K562 (cell line): ENCODE results near the gene LRRC3. TPM values are rescaled to one million over a fixed set of nuclear protein-coding genes. Genes with fewer than 3 reads are reported as not detected.

Experiments used
- C11orf30 ChIP-seq: fragments of 450-650 bp; IDR thresholded peaks from 2 replicates; pipeline ENCODE4 v1.6.1; 2016; ENCODE audit warnings: low read depth, mild to moderate bottlenecking
- CREB1 ChIP-seq, 2 experiments: sonication (generic) in 1 of 2; formaldehyde crosslinking in 1 of 2; IDR thresholded peaks; 2 replicates each; pipeline versions ENCODE4 v1.6.1 to v1.8.0; 2012 to 2022; ENCODE audit warnings: inconsistent platforms in 1 of 2, mild to moderate bottlenecking in 1 of 2, missing genetic modification reagents in 1 of 2, moderate library complexity in 1 of 2
- E2F6 ChIP-seq, 2 experiments: IDR thresholded peaks; 2 replicates each; pipeline ENCODE4 v1.6.1; 2011; ENCODE audit warnings: borderline replicate concordance in 1 of 2, control low read depth in 1 of 2, low read depth in 1 of 2, low read length in 1 of 2, mild to moderate bottlenecking in 1 of 2, mixed read lengths in 1 of 2, moderate library complexity in 1 of 2; ENCODE audit not compliant: insufficient read depth in 1 of 2, insufficient read length in 1 of 2, poor library complexity in 1 of 2, severe bottlenecking in 1 of 2; ENCODE audit errors: extremely low read depth in 1 of 2
- FIP1L1 ChIP-seq: fragments of 200-400 bp; formaldehyde crosslinking; IDR thresholded peaks from 2 replicates; pipeline ENCODE4 v1.6.1; 2018; ENCODE audit warnings: mild to moderate bottlenecking, low read depth, low read length; ENCODE audit not compliant: poor library complexity, severe bottlenecking
- HDAC1 ChIP-seq, 2 experiments: fragments of 450-650 bp; IDR thresholded peaks; 2 replicates each; pipeline ENCODE4 v1.6.1; 2016 to 2017; ENCODE audit warnings: inconsistent platforms in 1 of 2, mild to moderate bottlenecking in 1 of 2, moderate library complexity in 1 of 2
- HDGF ChIP-seq: fragments of 450-650 bp; IDR thresholded peaks from 2 replicates; pipeline ENCODE4 v1.6.1; 2016
- JUND ChIP-seq, 2 experiments: IDR thresholded peaks; 2 replicates in 1 of 2; 3 replicates in 1 of 2; pipeline ENCODE4 v1.6.1; 2011; ENCODE audit warnings: borderline replicate concordance in 2 of 2, low read depth in 2 of 2, low read length in 2 of 2, improper control_type of control experiment in 1 of 2, missing biosample characterization in 1 of 2, missing genetic modification characterization in 1 of 2, missing genetic modification reagents in 1 of 2
- MCM3 ChIP-seq: fragments of 450-650 bp; IDR thresholded peaks from 2 replicates; pipeline ENCODE4 v1.6.1; 2016
- MLLT1 ChIP-seq, 2 experiments: fragments of 450-650 bp; IDR thresholded peaks; 2 replicates each; pipeline ENCODE4 v1.6.1; 2016
- MTA3 ChIP-seq: fragments of 450-650 bp; formaldehyde crosslinking; IDR thresholded peaks from 2 replicates; pipeline ENCODE4 v1.6.1; 2017; ENCODE audit warnings: mild to moderate bottlenecking, borderline replicate concordance
- SP1 ChIP-seq: sonication (generic); formaldehyde crosslinking; IDR thresholded peaks from 2 replicates; pipeline ENCODE4 v1.8.1; 2022; ENCODE audit warnings: mild to moderate bottlenecking, missing genetic modification reagents
- STAT5B ChIP-seq: fragments of 250-450 bp; sonication (Bioruptor Pico); IDR thresholded peaks from 2 replicates; pipeline ENCODE4 v1.8.0; 2021; ENCODE audit warnings: mild to moderate bottlenecking, inconsistent platforms
- VEZF1 ChIP-seq: fragments of 200-800 bp; sonication (Bioruptor generic); IDR thresholded peaks from 2 replicates; pipeline ENCODE4 v1.6.1; 2017; ENCODE audit warnings: missing genetic modification characterization, missing compliant biosample characterization
- XRCC5 ChIP-seq: fragments of 200-400 bp; formaldehyde crosslinking; IDR thresholded peaks from 2 replicates; pipeline ENCODE4 v1.6.1; 2017; ENCODE audit warnings: low read depth, mild to moderate bottlenecking, low read length
- ZBTB49 ChIP-seq: sonication (generic); formaldehyde crosslinking; IDR thresholded peaks from 2 replicates; pipeline ENCODE4 v1.8.0; 2022; ENCODE audit warnings: missing genetic modification reagents, mild to moderate bottlenecking, borderline replicate concordance
- ZNF395 ChIP-seq: fragments of 200-800 bp; sonication (Bioruptor generic); IDR thresholded peaks from 2 replicates; pipeline ENCODE4 v1.6.1; 2017; ENCODE audit warnings: missing genetic modification characterization, missing compliant biosample characterization
- polyA plus RNA-seq, 8 experiments: library from polyadenylated mRNA; depleted of rRNA in 4 of 8; stranded (reverse) in 5 of 8; unstranded in 3 of 8; fragments of >200 nt; fragmentation: Nextera tagmentation in 2 of 8; fragmentation: Illumina TruSeq in 1 of 8; extraction: Ambion mirVana in 2 of 8; extraction: Trizol in 1 of 8; gene quantifications; 2 replicates each; pipeline versions ENCODE4 v1.2.1 to v1.2.3, GENCODE V29; 2011 to 2014; ENCODE audit warnings: inconsistent platforms in 1 of 8, missing spikeins in 1 of 8
- total RNA-seq, 7 experiments: library from RNA; depleted of rRNA in 6 of 7; stranded (reverse); fragments of >200 nt in 6 of 7; fragmentation: Illumina TruSeq in 2 of 7; extraction: Trizol in 2 of 7; gene quantifications; 2 replicates each; pipeline versions ENCODE4 v1.2.1 to v1.2.3, GENCODE V29; 2011 to 2021; ENCODE audit warnings: low replicate concordance in 1 of 7

LRRC3 gene
- total and polyA plus RNA-seq, 9 of the 15 experiments (the other 6 are each of a cell fraction or from before 2014, with no cell fraction given), result 0.04 TPM; not detected in 7

GRCh38 chr21:44510508-44511218 is 55.4 kb downstream of the LRRC3 start (continued):
- TF ChIP-seq VEZF1 (peak; percentile 65), HDAC1 (IDR thresholded peaks at IDR 0.05) (no peak), SP1 (0 out of 2 replicates have a peak, but pooled peaks have one; percentile 36), MLLT1 (IDR thresholded peaks at IDR 0.05) (no peak), JUND (IDR thresholded peaks at IDR 0.05; ENCODE audit: borderline replicate concordance, low read depth, low read length) (peak; percentile 50; the same call in 1 of the 2 replicates), JUND (tag; IDR thresholded peaks at IDR 0.05; ENCODE audit: borderline replicate concordance, low read depth, low read length) (no peak; the same call in 2 of the 3 replicates), HDGF (0 out of 2 replicates have a peak, but pooled peaks have one; percentile 34), STAT5B (no peak), E2F6 (IDR thresholded peaks at IDR 0.05; ENCODE audit: borderline replicate concordance in 1 of 2, extremely low read depth in 1 of 2, insufficient read depth in 1 of 2, insufficient read length in 1 of 2, low read depth in 1 of 2, low read length in 1 of 2, poor library complexity in 1 of 2, severe bottlenecking in 1 of 2) (peak in 1 of 2 experiments; percentile 18), XRCC5 (peak; percentile 36; the same call in 1 of the 2 replicates), FIP1L1 (peak; percentile 48), C11orf30 (peak; percentile 87), CREB1 (IDR thresholded peaks at IDR 0.05) (no peak), CREB1 (CRISPR knock-in tag; IDR thresholded peaks at IDR 0.05) (peak; percentile 61), MTA3 (peak; percentile 36; the same call in 1 of the 2 replicates), MCM3 (no peak), ZNF395 (CRISPR knock-in tag) (no peak), ZBTB49 (CRISPR knock-in tag) (no peak)
